ENCODE measurements around the gene KCNK13. TPM values are rescaled to one million over a fixed set of nuclear protein-coding genes. Genes with fewer than 3 reads are reported as not detected.

The KCNK13 gene
- total and polyA plus RNA-seq, 2 donors, result 1.0 to 1.1 TPM

GRCh38 chr14:90107789-90108188 is 46.0 kb downstream of the KCNK13 start:
- WGBS, result 95% methylated on average over 6 of the region's 6 CpGs
- Histone ChIP-seq H3K36me3 (ENCODE audit: control insufficient read depth in 2 of 2, insufficient read depth in 2 of 2, low read length in 1 of 2) (no peaks in the 10 kb centered on the region), H3K9me3 (ENCODE audit: control insufficient read depth in 2 of 2, insufficient read depth in 1 of 2, low read length in 1 of 2) (no peaks in the 10 kb centered on the region), H3K27me3 (ENCODE audit: control insufficient read depth in 2 of 2, insufficient read depth in 1 of 2, low read length in 1 of 2) (no peaks in the 10 kb centered on the region), H3K4me1 (ENCODE audit: control insufficient read depth in 2 of 2, insufficient read depth in 2 of 2, low read length in 2 of 2) (no peaks in the 10 kb centered on the region), H3K27ac (ENCODE audit: low read depth in 1 of 2, low read length in 1 of 2) (no peak overlapping the region), H3K4me3 (ENCODE audit: low read length in 2 of 2) (no peak overlapping the region)
- no peak for DNase-seq (ENCODE audit: low read depth in 6 of 9, low spot score in 9 of 9)

- WGBS, result 77% methylated on average over 10 of the region's 10 CpGs
- no peaks in the 10 kb centered on the region for H3K27me3 ChIP-seq (ENCODE audit: control insufficient read depth in 2 of 2, insufficient read depth in 1 of 2, low read length in 1 of 2)
- no peak overlapping the region for H3K4me3 ChIP-seq (ENCODE audit: low read length in 2 of 2)
- DNase-seq (ENCODE audit: low read depth in 6 of 9, low spot score in 9 of 9), result no peak
- no peaks in the 10 kb centered on the region for H3K4me1 ChIP-seq (ENCODE audit: control insufficient read depth in 2 of 2, insufficient read depth in 2 of 2, low read length in 2 of 2)
- no peaks in the 10 kb centered on the region for H3K9me3 ChIP-seq (ENCODE audit: control insufficient read depth in 2 of 2, insufficient read depth in 1 of 2, low read length in 1 of 2)
- no peak overlapping the region for H3K27ac ChIP-seq (ENCODE audit: low read depth in 1 of 2, low read length in 1 of 2)
- no peaks in the 10 kb centered on the region for H3K36me3 ChIP-seq (ENCODE audit: control insufficient read depth in 2 of 2, insufficient read depth in 2 of 2, low read length in 1 of 2)
These were observed 48.1 kb downstream of the KCNK13 start for GRCh38 chr14:90109858-90110257.

- Histone ChIP-seq H3K4me1 (ENCODE audit: control insufficient read depth in 2 of 2, insufficient read depth in 2 of 2, low read length in 2 of 2) (no peaks in the 10 kb centered on the region), H3K36me3 (ENCODE audit: control insufficient read depth in 2 of 2, insufficient read depth in 2 of 2, low read length in 1 of 2) (no peaks in the 10 kb centered on the region), H3K27ac (ENCODE audit: low read depth in 1 of 2, low read length in 1 of 2) (no peak overlapping the region), H3K27me3 (ENCODE audit: control insufficient read depth in 2 of 2, insufficient read depth in 1 of 2, low read length in 1 of 2) (peaks cover 0 to 3% of the 10 kb centered on the region in 2 donors), H3K4me3 (ENCODE audit: low read length in 2 of 2) (no peak overlapping the region), H3K9me3 (ENCODE audit: control insufficient read depth in 2 of 2, insufficient read depth in 1 of 2, low read length in 1 of 2) (no peaks in the 10 kb centered on the region)
- WGBS, result 84% methylated on average over 12 of the region's 12 CpGs
- no peak for DNase-seq (ENCODE audit: low read depth in 6 of 9, low spot score in 9 of 9)
These were observed 50.2 kb downstream of the KCNK13 start for GRCh38 chr14:90111895-90112534.

- H3K9me3 ChIP-seq (ENCODE audit: control insufficient read depth in 2 of 2, insufficient read depth in 1 of 2, low read length in 1 of 2), result no peaks in the 10 kb centered on the region
- H3K36me3 ChIP-seq (ENCODE audit: control insufficient read depth in 2 of 2, insufficient read depth in 2 of 2, low read length in 1 of 2), result no peaks in the 10 kb centered on the region
- H3K27me3 ChIP-seq (ENCODE audit: control insufficient read depth in 2 of 2, insufficient read depth in 1 of 2, low read length in 1 of 2), result peaks cover 0 to 3% of the 10 kb centered on the region in 2 donors
- no peak overlapping the region for H3K27ac ChIP-seq (ENCODE audit: low read depth in 1 of 2, low read length in 1 of 2)
- no peak overlapping the region for H3K4me3 ChIP-seq (ENCODE audit: low read length in 2 of 2)
- no peak for DNase-seq (ENCODE audit: low read depth in 6 of 9, low spot score in 9 of 9)
- 94% methylated on average over 5 of the region's 5 CpGs for WGBS
- no peaks in the 10 kb centered on the region for H3K4me1 ChIP-seq (ENCODE audit: control insufficient read depth in 2 of 2, insufficient read depth in 2 of 2, low read length in 2 of 2)
These were observed 52.8 kb downstream of the KCNK13 start for GRCh38 chr14:90114554-90114953.

GRCh38 chr14:90115780-90116179 is 54.0 kb downstream of the KCNK13 start:
- Histone ChIP-seq H3K4me3 (ENCODE audit: low read length in 2 of 2) (no peak overlapping the region), H3K27me3 (ENCODE audit: control insufficient read depth in 2 of 2, insufficient read depth in 1 of 2, low read length in 1 of 2) (peaks cover 0 to 3% of the 10 kb centered on the region in 2 donors), H3K9me3 (ENCODE audit: control insufficient read depth in 2 of 2, insufficient read depth in 1 of 2, low read length in 1 of 2) (no peaks in the 10 kb centered on the region), H3K36me3 (ENCODE audit: control insufficient read depth in 2 of 2, insufficient read depth in 2 of 2, low read length in 1 of 2) (no peaks in the 10 kb centered on the region), H3K4me1 (ENCODE audit: control insufficient read depth in 2 of 2, insufficient read depth in 2 of 2, low read length in 2 of 2) (no peaks in the 10 kb centered on the region), H3K27ac (ENCODE audit: low read depth in 1 of 2, low read length in 1 of 2) (no peak overlapping the region)
- 0% methylated on average over 1 of the region's 1 CpG for WGBS
- no peak for DNase-seq (ENCODE audit: low read depth in 6 of 9, low spot score in 9 of 9)

- whole genome bisulfite sequencing, result 86% methylated on average over 8 of the region's 8 CpGs
- no peak overlapping the region for H3K27ac ChIP-seq (ENCODE audit: low read depth in 1 of 2, low read length in 1 of 2)
- no peaks in the 10 kb centered on the region for H3K36me3 ChIP-seq (ENCODE audit: control insufficient read depth in 2 of 2, insufficient read depth in 2 of 2, low read length in 1 of 2)
- no peak for DNase-seq (ENCODE audit: low read depth in 6 of 9, low spot score in 9 of 9)
- no peaks in the 10 kb centered on the region for H3K9me3 ChIP-seq (ENCODE audit: control insufficient read depth in 2 of 2, insufficient read depth in 1 of 2, low read length in 1 of 2)
- H3K4me1 ChIP-seq (ENCODE audit: control insufficient read depth in 2 of 2, insufficient read depth in 2 of 2, low read length in 2 of 2), result no peaks in the 10 kb centered on the region
- H3K4me3 ChIP-seq (ENCODE audit: low read length in 2 of 2), result no peak overlapping the region
- H3K27me3 ChIP-seq (ENCODE audit: control insufficient read depth in 2 of 2, insufficient read depth in 1 of 2, low read length in 1 of 2), result peaks cover 0 to 3% of the 10 kb centered on the region in 2 donors
These were observed 54.6 kb downstream of the KCNK13 start for GRCh38 chr14:90116444-90116843.

GRCh38 chr14:90118027-90118426 is 56.2 kb downstream of the KCNK13 start:
- H3K4me1 ChIP-seq (ENCODE audit: control insufficient read depth in 2 of 2, insufficient read depth in 2 of 2, low read length in 2 of 2), result no peaks in the 10 kb centered on the region
- WGBS, result 86% methylated on average over 3 of the region's 3 CpGs
- no peak for DNase-seq (ENCODE audit: low read depth in 6 of 9, low spot score in 9 of 9)
- no peak overlapping the region for H3K27ac ChIP-seq (ENCODE audit: low read depth in 1 of 2, low read length in 1 of 2)
- H3K9me3 ChIP-seq (ENCODE audit: control insufficient read depth in 2 of 2, insufficient read depth in 1 of 2, low read length in 1 of 2), result no peaks in the 10 kb centered on the region
- H3K4me3 ChIP-seq (ENCODE audit: low read length in 2 of 2), result no peak overlapping the region
- no peaks in the 10 kb centered on the region for H3K36me3 ChIP-seq (ENCODE audit: control insufficient read depth in 2 of 2, insufficient read depth in 2 of 2, low read length in 1 of 2)
- H3K27me3 ChIP-seq (ENCODE audit: control insufficient read depth in 2 of 2, insufficient read depth in 1 of 2, low read length in 1 of 2), result peaks cover 0 to 3% of the 10 kb centered on the region in 2 donors

- WGBS, result 94% methylated on average over 15 of the region's 15 CpGs
- DNase-seq (ENCODE audit: low read depth in 6 of 9, low spot score in 9 of 9), result no peak
- Histone ChIP-seq H3K36me3 (ENCODE audit: control insufficient read depth in 2 of 2, insufficient read depth in 2 of 2, low read length in 1 of 2) (no peaks in the 10 kb centered on the region), H3K27me3 (ENCODE audit: control insufficient read depth in 2 of 2, insufficient read depth in 1 of 2, low read length in 1 of 2) (no peaks in the 10 kb centered on the region), H3K4me3 (ENCODE audit: low read length in 2 of 2) (no peak overlapping the region), H3K4me1 (ENCODE audit: control insufficient read depth in 2 of 2, insufficient read depth in 2 of 2, low read length in 2 of 2) (no peaks in the 10 kb centered on the region), H3K27ac (ENCODE audit: low read depth in 1 of 2, low read length in 1 of 2) (no peak overlapping the region), H3K9me3 (ENCODE audit: control insufficient read depth in 2 of 2, insufficient read depth in 1 of 2, low read length in 1 of 2) (no peaks in the 10 kb centered on the region)
These were observed 64.5 kb downstream of the KCNK13 start for GRCh38 chr14:90126260-90126659.

- DNase-seq (ENCODE audit: low read depth in 6 of 9, low spot score in 9 of 9), result no peak
- no peak overlapping the region for H3K27ac ChIP-seq (ENCODE audit: low read depth in 1 of 2, low read length in 1 of 2)
- no peaks in the 10 kb centered on the region for H3K36me3 ChIP-seq (ENCODE audit: control insufficient read depth in 2 of 2, insufficient read depth in 2 of 2, low read length in 1 of 2)
- H3K4me3 ChIP-seq (ENCODE audit: low read length in 2 of 2), result no peak overlapping the region
- no peaks in the 10 kb centered on the region for H3K9me3 ChIP-seq (ENCODE audit: control insufficient read depth in 2 of 2, insufficient read depth in 1 of 2, low read length in 1 of 2)
- no peaks in the 10 kb centered on the region for H3K4me1 ChIP-seq (ENCODE audit: control insufficient read depth in 2 of 2, insufficient read depth in 2 of 2, low read length in 2 of 2)
- 90% methylated on average over 10 of the region's 10 CpGs for WGBS
- no peaks in the 10 kb centered on the region for H3K27me3 ChIP-seq (ENCODE audit: control insufficient read depth in 2 of 2, insufficient read depth in 1 of 2, low read length in 1 of 2)
These were observed 71.2 kb downstream of the KCNK13 start for GRCh38 chr14:90132821-90133570.
